GM21526 (cell line): ENCODE data around the gene SLC9A2.

Experiments
- ATAC-seq: cut with Tn5 transposase; IDR thresholded peaks from one replicate; pipeline ENCODE4 v1.9.1; 2021; ENCODE audit warnings: moderate library complexity; ENCODE audit not compliant: unreplicated experiment, low FRiP score

The SLC9A2 gene

GRCh38 chr2:102619414-102620319, at the start of gene SLC9A2:
TSS of gene SLC9A2 (plus strand) at chr2:102619553. CDS start at chr2:102619849, 296 bp downstream.
- no peak for ATAC-seq

- ATAC-seq = no peak
Observed at GRCh38 chr2:102575888-102576287, 43.5 kb upstream of the SLC9A2 start.

- no peak for ATAC-seq
Observed at GRCh38 chr2:102578376-102578775, 41.0 kb upstream of the SLC9A2 start.

- no peak for ATAC-seq
Observed at GRCh38 chr2:102581911-102582310, 37.4 kb upstream of the SLC9A2 start.

GRCh38 chr2:102582845-102583244, 36.5 kb upstream of the SLC9A2 start:
- ATAC-seq = no peak

- ATAC-seq = no peak
Observed at GRCh38 chr2:102585847-102586404, 33.4 kb upstream of the SLC9A2 start.

GRCh38 chr2:102588213-102588939, 31.0 kb upstream of the SLC9A2 start:
- no peak for ATAC-seq

- no peak for ATAC-seq
Observed at GRCh38 chr2:102589444-102589843, 29.9 kb upstream of the SLC9A2 start.

- ATAC-seq = no peak
Observed at GRCh38 chr2:102591491-102592045, 27.8 kb upstream of the SLC9A2 start.

GRCh38 chr2:102592601-102593000, 26.8 kb upstream of the SLC9A2 start:
- no peak for ATAC-seq

- ATAC-seq = no peak
Observed at GRCh38 chr2:102593516-102593915, 25.8 kb upstream of the SLC9A2 start.

- ATAC-seq = no peak
Observed at GRCh38 chr2:102594445-102595016, 24.8 kb upstream of the SLC9A2 start.

- ATAC-seq = no peak
Observed at GRCh38 chr2:102597788-102598187, 21.6 kb upstream of the SLC9A2 start.

- ATAC-seq = no peak
Observed at GRCh38 chr2:102599486-102599885, 19.9 kb upstream of the SLC9A2 start.

GRCh38 chr2:102601730-102602129, 17.6 kb upstream of the SLC9A2 start:
- peak; percentile 64 for ATAC-seq

- ATAC-seq = no peak
Observed at GRCh38 chr2:102603904-102604303, 15.4 kb upstream of the SLC9A2 start.

GRCh38 chr2:102604769-102605168, 14.6 kb upstream of the SLC9A2 start:
- no peak for ATAC-seq

GRCh38 chr2:102606353-102606752, 13.0 kb upstream of the SLC9A2 start:
- ATAC-seq = no peak

GRCh38 chr2:102615620-102616436, 3.5 kb upstream of the SLC9A2 start:
- peak; percentile 89 for ATAC-seq
